HG03280 (cell line): ENCODE results near the gene PACSIN2.

Experiments
- ATAC-seq: cut with Tn5 transposase; IDR thresholded peaks from one replicate; pipeline ENCODE4 v1.9.1; 2021; ENCODE audit warnings: mild to moderate bottlenecking, moderate library complexity; ENCODE audit not compliant: unreplicated experiment

PACSIN2 gene

GRCh38 chr22:42887523-42888507 lies 127.1 kb downstream of the PACSIN2 start:
- ATAC-seq: no peak

GRCh38 chr22:42887120-42887519 lies 127.8 kb downstream of the PACSIN2 start:
- no peak for ATAC-seq

- ATAC-seq: no peak
Observed at GRCh38 chr22:42885446-42885845, 129.5 kb downstream of the PACSIN2 start.

GRCh38 chr22:42884616-42885375 lies 130.2 kb downstream of the PACSIN2 start:
- ATAC-seq: no peak

GRCh38 chr22:42883970-42884369 lies 131.0 kb downstream of the PACSIN2 start:
- no peak for ATAC-seq

- no peak for ATAC-seq
Observed at GRCh38 chr22:42883121-42883520, 131.8 kb downstream of the PACSIN2 start.

- no peak for ATAC-seq
Observed at GRCh38 chr22:42881982-42882656, 132.8 kb downstream of the PACSIN2 start.

GRCh38 chr22:42881298-42881697 lies 133.7 kb downstream of the PACSIN2 start:
- no peak for ATAC-seq

- no peak for ATAC-seq
Observed at GRCh38 chr22:42880815-42881214, 134.1 kb downstream of the PACSIN2 start.

- no peak for ATAC-seq
Observed at GRCh38 chr22:42879371-42880021, 135.5 kb downstream of the PACSIN2 start.

GRCh38 chr22:42878561-42879305 lies 136.2 kb downstream of the PACSIN2 start:
- ATAC-seq: no peak

GRCh38 chr22:42877597-42878340 lies 137.2 kb downstream of the PACSIN2 start:
- ATAC-seq: no peak

- ATAC-seq: no peak
Observed at GRCh38 chr22:42877158-42877557, 137.8 kb downstream of the PACSIN2 start.

- no peak for ATAC-seq
Observed at GRCh38 chr22:42876041-42876440, 138.9 kb downstream of the PACSIN2 start.

GRCh38 chr22:42874010-42874409 lies 140.9 kb downstream of the PACSIN2 start:
- ATAC-seq: no peak

- no peak for ATAC-seq
Observed at GRCh38 chr22:42873356-42873755, 141.6 kb downstream of the PACSIN2 start.

- no peak for ATAC-seq
Observed at GRCh38 chr22:42872821-42873220, 142.1 kb downstream of the PACSIN2 start.

GRCh38 chr22:42871146-42872050 lies 143.6 kb downstream of the PACSIN2 start:
- no peak for ATAC-seq
